HG03045 (cell line): ENCODE results near the gene PLCL2.

Source experiments
- ATAC-seq: cut with Tn5 transposase; IDR thresholded peaks from one replicate; pipeline ENCODE4 v1.9.1; 2021; ENCODE audit warnings: mild to moderate bottlenecking, moderate library complexity; ENCODE audit not compliant: unreplicated experiment

The PLCL2 gene

DNA sequence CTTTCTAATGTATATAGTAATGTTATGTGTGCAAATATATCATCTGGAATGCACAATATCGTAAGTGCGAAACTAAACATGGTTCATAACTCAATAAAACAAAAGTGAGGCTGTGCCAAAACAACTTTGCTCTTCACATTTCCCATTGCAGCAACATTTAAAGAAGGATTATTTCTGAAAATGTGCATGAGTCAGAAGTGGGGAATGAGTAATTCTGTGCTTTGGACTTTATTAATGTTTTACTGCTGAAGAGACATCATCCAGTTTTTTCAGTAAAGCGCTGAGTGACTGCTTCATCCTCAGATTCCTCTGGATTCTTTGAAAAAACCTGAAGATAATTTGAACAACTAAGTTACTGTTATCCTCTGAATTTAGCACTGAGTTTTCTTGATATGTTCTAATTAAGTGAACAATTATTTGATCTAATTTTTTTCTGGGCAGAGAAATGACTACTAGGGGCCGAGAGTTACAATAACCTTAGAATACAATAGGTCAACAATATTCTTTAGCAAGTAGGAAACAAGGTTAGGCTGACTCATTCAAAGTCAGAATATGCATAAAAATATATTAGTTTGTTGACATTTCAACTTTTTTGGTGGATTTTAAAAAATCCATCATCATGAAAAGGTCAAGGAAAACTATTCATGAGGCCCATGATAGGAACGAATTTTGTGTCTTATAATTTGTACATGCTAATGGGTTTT lies 20.0 kb upstream of the PLCL2 start:
- no peak for ATAC-seq

DNA sequence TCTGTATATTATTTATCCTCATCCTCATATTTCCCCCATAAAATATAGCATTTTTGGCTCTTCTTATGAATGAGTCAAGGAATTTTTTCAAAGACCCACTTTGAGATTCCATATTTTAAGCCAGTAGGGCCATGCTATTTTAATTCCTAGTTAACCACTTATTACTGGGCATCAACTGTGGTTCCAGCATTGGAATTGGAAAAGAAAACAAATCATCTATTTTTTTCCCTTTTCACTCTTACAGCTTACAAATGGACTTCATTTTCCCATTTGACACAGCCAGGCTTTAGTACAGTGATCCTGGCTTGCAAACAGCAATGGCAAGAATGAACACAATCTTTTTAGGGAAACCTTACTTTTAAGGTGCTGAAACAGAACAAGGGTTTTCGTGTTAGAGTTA lies 19.4 kb upstream of the PLCL2 start:
- ATAC-seq = no peak

DNA sequence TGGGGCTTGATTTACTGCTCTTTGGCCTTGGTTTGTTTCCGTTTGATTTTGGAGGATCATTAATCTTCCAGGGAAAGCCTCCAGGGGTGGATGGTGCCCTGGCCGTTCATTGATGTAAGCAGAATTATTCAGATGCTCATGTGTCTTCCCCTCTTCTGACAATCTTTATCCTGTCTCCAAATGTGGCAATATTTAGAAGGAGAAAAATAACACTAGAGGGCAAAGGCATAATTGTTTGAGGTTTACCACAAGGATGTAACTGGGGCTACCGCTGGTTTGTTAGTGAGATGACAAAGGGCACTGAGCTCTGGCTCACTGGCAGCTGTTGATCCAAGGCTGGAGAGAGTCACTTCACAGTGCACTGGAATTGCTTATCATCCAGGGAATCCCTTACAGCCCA lies 18.2 kb upstream of the PLCL2 start:
- no peak for ATAC-seq

DNA sequence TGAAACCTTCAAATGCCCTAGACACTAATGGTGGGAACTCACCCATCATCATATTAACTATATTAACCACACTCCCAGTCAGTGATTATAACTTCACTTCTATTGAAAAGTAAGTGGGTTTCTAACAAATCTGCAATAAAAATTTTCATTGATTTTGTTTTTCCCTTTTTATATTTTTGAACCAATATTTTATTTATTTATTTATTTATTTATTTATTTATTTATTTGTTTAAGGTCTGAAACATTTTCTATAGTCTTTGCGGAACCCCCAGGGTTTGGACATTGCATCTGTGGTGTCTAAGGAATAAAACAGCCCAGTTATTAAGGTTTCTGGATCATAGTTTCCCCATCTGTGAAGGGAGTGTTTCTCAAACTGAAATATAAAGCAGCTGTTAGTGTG lies 16.2 kb upstream of the PLCL2 start:
- no peak for ATAC-seq

DNA sequence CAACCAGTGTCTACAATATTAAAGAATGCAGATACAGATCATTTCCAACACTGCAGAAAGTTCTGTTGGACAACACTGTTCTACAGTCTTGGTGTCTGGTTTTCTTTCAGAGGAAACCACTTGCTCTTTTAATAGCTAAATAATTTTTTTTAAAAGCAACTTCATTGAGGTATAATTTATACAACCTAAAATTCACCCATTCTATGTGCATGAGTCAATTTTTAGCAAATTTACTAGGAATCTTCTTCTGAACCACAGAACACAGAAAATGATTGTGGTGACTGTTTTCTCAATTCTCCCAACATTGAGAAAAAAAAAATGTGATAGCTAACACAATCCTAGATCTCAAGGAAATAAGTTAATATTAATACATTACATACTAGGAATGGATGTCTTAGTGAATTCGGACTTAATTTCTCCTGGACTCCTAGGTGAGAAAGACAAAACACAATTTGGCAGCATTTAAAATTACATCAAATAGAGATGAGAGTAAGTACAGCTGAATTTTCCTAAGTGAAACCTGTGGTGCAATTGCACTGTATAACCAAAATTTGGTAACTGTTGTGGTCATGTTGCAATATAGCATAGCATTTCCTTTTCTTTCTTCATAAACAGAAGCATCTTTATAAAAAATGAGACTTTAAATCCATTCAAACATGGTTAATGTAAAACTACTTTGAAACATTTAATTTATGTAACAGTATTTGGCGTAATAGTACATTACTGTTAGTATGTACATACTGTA lies 15.3 kb upstream of the PLCL2 start:
- no peak for ATAC-seq

DNA sequence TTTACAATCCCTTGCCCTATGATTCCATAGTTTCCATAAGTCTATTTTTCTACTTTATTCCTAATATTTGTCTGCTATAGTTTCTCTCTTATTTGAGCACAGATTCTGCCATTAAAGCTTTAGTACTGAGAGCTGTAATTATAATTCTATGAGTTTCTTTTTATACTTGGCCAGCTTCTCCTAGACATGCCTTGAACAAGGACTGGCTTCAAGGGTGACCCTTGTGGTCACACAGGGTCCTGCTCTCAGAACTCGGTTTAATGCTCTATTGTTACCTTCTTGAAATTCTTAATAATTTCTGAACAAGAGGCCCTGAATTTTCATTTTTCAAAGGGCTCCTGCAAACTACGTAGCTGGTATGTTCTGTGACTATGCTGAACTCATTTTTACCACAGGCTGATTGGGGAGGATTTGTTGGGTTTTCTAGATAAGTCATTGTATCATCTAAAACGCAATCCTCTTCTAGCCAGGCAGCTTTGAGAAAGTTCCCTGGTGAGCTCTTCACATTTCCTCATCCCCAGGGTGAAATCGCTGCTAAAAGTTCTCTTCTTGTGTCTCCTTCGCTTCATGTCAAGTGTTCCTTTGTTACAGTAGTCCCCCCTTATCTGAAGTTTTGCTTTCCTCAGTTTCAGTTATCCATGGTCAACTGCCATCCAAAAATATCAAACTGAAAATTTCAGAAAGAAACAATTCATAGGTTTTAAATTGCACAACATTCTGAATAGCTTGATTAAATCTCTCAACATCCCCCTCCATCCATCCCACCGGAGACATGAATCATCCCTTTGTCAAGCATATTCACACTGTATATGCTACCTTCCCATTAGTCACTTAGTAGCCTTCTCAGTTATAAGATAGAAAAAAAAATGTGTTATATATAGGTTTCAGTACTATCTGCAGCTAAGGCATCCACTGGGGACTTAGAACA lies 12.6 kb upstream of the PLCL2 start:
- ATAC-seq = no peak

GRCh38 chr3:16873872-16874271 lies 10.9 kb upstream of the PLCL2 start:
- ATAC-seq = no peak

- ATAC-seq = no peak
These were observed 8.7 kb upstream of the PLCL2 start for GRCh38 chr3:16875876-16876550.

DNA sequence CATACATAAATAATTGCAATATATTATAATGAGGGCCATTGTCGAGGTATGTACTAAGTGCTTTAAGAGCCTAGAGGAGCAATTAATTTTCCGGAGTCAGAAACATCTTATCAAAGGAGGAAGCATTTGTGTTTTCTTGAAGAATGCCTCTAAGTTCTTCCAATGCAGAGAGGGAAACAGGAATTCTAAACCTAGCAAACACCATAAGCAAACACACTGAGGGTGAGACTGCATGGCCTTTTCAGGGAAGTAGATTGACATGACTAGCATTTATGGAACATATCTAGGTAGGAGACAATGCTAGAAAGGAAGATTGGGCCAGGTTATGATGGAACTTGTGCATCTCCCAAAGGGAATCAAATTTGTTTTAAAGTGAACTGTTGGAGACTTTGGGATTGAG lies 7.2 kb upstream of the PLCL2 start:
- no peak for ATAC-seq

GRCh38 chr3:16877911-16878310 lies 6.8 kb upstream of the PLCL2 start:
- ATAC-seq = no peak

- no peak for ATAC-seq
These were observed 2.7 kb upstream of the PLCL2 start for GRCh38 chr3:16881896-16882630.

GRCh38 chr3:16883057-16883722 lies 1.6 kb upstream of the PLCL2 start:
- ATAC-seq = no peak

DNA sequence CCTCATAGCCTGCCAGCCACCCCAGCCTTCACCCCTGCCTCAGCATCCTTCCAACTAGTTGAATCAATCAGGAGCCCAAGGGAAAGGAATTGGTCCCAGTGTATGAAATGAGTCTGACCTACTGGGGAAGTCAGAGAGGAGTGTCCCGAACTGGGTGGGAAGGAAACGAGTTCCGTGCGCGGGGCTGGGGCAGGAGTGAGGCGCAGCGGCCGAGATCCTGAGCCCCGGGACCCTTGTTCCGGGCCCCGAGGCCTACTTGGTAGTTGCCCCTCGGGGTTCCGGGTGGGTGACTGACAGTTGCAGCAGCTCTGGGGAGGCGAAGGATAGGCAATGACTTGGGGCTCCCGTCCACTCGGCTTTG lies 1.1 kb upstream of the PLCL2 start:
- ATAC-seq = no peak

- ATAC-seq = peak; percentile 48
These were observed 539 bp upstream of the PLCL2 start for GRCh38 chr3:16884084-16884747.

DNA sequence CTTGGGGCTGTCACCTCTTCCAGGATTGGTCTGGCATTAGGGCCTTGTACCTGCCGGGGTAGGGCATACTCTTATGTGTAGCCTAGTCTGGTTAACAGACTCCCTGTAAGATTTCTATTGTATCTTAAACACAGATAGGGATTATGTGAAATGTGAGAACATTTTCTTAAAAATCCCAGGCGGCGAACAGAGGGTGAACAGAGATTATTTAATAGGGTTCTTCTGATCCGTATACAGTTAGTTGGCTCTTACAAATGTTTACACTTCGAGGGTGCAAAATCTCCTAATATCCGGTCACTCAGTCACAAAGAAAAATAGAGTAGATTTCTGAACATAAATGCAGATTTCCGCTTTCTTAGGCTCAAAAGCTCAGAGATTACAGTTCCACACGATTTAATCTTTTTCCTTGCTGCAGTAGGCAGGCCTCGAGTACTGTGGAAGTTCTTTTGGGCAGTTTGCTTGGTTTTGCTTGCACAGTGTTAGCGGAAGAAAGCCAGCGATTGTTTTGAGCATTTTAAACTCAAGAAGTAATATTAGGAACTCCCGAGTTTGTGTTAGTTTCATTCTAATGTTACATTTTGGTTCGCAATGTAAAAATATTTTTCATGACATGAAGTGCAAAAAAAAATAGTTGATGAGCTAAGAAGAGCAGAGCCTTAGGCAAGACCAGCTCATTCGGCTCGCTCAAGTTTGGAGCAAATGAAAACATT lies 993 bp downstream of the PLCL2 start:
- peak; percentile 29 for ATAC-seq

DNA sequence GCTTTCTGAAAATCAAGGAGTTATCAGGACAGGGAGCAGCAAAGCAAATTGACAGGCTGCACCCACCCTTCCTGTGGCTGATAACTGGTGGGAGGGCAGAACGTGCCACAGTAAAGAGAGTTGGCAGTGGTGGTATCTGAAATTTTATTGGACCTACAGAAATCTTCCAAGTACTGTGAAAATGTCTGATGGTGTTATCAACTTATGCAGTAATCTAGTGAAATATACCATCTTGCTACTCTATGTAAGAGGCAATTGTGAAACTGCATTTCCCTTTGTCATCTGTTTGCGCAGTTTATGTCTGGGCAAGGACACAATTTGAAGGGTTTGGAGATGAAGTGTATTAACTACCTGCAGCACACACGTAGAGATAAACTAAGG lies 1.5 kb downstream of the PLCL2 start:
- ATAC-seq = no peak

- ATAC-seq = no peak
These were observed 2.4 kb downstream of the PLCL2 start for GRCh38 chr3:16887130-16887529.

GRCh38 chr3:16888356-16888755 lies 3.6 kb downstream of the PLCL2 start:
- no peak for ATAC-seq
